Hepatocyte (in vitro differentiated cells): ENCODE results near the gene SMAD3.

Experiments used
- CTCF ChIP-seq: fragments of 200-600 bp; sonication (generic); IDR thresholded peaks from 2 replicates; pipeline ENCODE4 v1.5.1; 2016; ENCODE audit warnings: antibody characterized with exemption, mild to moderate bottlenecking; ENCODE audit not compliant: poor library complexity
- EZH2 ChIP-seq: fragments of 200-600 bp; sonication (generic); IDR thresholded peaks from 2 replicates; pipeline ENCODE4 v1.6.1; 2016; ENCODE audit warnings: antibody characterized with exemption, mild to moderate bottlenecking, borderline replicate concordance

DNA sequence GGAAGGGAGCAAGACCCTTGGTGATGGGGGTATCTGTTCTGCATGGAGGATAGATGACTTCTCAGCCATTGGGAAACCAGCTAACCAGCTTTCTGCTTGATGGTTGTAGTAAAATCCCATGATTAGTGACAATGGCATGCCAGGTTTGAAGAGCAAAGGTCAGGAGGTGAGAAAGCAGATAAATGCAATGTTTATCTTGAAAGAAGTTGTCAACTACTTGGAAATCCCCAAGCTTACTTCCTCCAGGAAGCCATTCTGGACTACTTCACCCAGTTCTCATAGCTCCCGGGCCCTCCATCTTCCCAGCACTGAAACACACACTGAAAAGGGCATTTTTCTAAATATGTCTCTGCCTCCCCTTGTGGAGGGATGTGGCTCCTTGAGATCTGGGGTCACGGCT is 51.3 kb downstream of the SMAD3 start:
- TF ChIP-seq EZH2 (no peak), CTCF (no peak)
